OCI-LY7 (cell line): ENCODE data around the gene SLC35G1.

ENCODE experiments used
- EZH2phosphoT487 ChIP-seq: fragments of 200-600 bp; sonication (generic); IDR thresholded peaks from 2 replicates; pipeline ENCODE4 v1.6.1; 2018; ENCODE audit warnings: low read depth, borderline replicate concordance, mild to moderate bottlenecking, mixed run types, antibody characterized with exemption, low read length, moderate library complexity, mixed read lengths
- TF ChIP-seq, protein P1 (sequence below): fragments of 200-600 bp; sonication (generic); conservative IDR thresholded peaks from 2 replicates; pipeline ENCODE4 v1.5.1; 2014; ENCODE audit warnings: mild to moderate bottlenecking, antibody characterized with exemption, low read length, moderate library complexity, mixed read lengths

DNA sequence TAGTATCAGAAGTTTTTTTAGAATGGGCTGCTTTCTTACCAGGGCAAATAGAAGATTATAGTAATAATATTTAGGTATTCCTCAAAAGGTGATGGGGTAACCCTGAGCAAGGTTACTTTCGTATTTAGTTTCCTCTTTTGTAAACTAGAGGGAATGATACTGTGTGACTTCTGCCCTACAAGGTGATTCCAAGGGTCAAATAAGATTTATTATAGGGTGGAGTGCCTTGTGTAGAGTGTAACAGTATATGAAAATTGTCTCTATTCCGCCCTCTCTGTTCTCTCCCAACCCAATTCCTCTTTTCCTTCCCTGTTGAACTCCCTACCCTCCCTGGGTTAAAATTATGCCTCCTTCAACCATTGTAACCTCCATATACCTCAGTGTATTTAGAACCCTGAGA, 5.3 kb downstream of the SLC35G1 start:
- no peak for TF ChIP-seq EZH2phosphoT487
- TF ChIP-seq, protein P1, sequence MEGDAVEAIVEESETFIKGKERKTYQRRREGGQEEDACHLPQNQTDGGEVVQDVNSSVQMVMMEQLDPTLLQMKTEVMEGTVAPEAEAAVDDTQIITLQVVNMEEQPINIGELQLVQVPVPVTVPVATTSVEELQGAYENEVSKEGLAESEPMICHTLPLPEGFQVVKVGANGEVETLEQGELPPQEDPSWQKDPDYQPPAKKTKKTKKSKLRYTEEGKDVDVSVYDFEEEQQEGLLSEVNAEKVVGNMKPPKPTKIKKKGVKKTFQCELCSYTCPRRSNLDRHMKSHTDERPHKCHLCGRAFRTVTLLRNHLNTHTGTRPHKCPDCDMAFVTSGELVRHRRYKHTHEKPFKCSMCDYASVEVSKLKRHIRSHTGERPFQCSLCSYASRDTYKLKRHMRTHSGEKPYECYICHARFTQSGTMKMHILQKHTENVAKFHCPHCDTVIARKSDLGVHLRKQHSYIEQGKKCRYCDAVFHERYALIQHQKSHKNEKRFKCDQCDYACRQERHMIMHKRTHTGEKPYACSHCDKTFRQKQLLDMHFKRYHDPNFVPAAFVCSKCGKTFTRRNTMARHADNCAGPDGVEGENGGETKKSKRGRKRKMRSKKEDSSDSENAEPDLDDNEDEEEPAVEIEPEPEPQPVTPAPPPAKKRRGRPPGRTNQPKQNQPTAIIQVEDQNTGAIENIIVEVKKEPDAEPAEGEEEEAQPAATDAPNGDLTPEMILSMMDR = no peak
